ENCODE data around the gene COMT. TPM values are rescaled to one million over a fixed set of nuclear protein-coding genes. Genes with fewer than 3 reads are reported as not detected.

COMT gene
- total RNA-seq, 1 experiment from 2014 or later: 196 TPM

DNA sequence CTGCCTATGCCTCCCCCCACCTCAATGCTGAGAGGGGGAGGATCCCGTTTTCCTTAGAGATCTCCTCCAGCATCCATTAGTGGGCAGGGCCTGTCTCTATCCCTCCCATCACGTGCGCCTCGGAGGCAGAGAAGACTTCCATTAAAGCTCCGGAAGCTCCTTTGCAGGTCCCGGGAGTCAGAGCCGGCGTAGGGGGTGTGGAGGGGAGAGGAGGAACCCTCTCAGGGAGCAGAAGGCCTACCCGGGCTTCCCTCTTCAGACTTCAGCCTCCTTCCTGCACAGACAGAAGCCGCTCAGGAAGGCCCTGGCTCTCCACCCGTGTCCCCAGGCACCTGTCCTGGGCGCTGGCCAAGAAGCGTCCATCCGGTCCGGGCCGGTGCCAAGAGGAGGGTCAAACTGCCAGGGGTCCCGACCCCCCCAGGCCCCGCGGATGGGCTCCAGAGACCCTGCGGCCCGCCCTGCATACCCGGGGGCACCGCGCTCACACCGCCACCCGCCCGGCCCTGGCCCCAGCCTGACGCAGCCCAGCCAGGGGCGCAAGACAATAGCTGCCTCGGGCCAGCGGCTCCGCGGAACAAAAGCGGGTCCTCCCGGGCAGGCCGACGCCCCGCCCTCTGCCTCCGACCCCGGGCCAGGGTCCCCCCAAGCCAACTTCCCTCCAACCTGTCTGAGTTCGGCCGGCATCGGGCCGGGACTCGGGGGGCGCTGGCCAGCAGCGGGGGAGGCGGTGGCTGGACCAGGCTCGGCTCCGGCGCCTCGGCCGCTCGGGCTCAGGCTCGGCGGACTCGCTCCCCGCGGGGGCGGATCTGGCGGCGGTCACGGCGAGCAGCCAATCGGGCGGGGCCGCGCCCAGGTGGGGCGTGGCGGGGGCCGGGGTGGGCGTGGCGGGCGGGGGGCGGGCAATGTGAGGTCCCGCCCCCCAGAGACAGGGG lies 45.1 kb downstream of the COMT start:
- peak; percentile 69 for DNase-seq (ENCODE audit: unreplicated experiment)
- no peaks in the 10 kb centered on the region for H3K27me3 Mint-ChIP-seq (ENCODE audit: insufficient read depth, unreplicated experiment)
- no peak overlapping the region for H3K27ac Mint-ChIP-seq (ENCODE audit: low read depth, unreplicated experiment)
- no peaks in the 10 kb centered on the region for H3K9me3 Mint-ChIP-seq (ENCODE audit: unreplicated experiment)
- TF ChIP-seq, protein P1, sequence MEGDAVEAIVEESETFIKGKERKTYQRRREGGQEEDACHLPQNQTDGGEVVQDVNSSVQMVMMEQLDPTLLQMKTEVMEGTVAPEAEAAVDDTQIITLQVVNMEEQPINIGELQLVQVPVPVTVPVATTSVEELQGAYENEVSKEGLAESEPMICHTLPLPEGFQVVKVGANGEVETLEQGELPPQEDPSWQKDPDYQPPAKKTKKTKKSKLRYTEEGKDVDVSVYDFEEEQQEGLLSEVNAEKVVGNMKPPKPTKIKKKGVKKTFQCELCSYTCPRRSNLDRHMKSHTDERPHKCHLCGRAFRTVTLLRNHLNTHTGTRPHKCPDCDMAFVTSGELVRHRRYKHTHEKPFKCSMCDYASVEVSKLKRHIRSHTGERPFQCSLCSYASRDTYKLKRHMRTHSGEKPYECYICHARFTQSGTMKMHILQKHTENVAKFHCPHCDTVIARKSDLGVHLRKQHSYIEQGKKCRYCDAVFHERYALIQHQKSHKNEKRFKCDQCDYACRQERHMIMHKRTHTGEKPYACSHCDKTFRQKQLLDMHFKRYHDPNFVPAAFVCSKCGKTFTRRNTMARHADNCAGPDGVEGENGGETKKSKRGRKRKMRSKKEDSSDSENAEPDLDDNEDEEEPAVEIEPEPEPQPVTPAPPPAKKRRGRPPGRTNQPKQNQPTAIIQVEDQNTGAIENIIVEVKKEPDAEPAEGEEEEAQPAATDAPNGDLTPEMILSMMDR (IDR thresholded peaks at IDR 0.05; ENCODE audit: unreplicated experiment): no peak
- TSS peak; percentile 43 for BruUV-seq (replicated peaks)
- ChIA-PET CTCF (no interaction called here), POLR2A (interaction anchor here (0.7 to 1.2 kb wide), 3 partner anchors 29 to 93 kb away, joined by 3 to 9 read pairs (median 4); partner anchors contain the start of gene TANGO2)
- peak overlapping the region; percentile 57 for H3K4me3 Mint-ChIP-seq (ENCODE audit: unreplicated experiment)
- H3K4me1 Mint-ChIP-seq (ENCODE audit: insufficient read depth, unreplicated experiment): peaks cover 10% of the 10 kb centered on the region
- no peaks in the 10 kb centered on the region for H3K36me3 Mint-ChIP-seq (ENCODE audit: insufficient read depth, unreplicated experiment)
- intact Hi-C loops (cut with micrococcal nuclease): no loop called here

DNA sequence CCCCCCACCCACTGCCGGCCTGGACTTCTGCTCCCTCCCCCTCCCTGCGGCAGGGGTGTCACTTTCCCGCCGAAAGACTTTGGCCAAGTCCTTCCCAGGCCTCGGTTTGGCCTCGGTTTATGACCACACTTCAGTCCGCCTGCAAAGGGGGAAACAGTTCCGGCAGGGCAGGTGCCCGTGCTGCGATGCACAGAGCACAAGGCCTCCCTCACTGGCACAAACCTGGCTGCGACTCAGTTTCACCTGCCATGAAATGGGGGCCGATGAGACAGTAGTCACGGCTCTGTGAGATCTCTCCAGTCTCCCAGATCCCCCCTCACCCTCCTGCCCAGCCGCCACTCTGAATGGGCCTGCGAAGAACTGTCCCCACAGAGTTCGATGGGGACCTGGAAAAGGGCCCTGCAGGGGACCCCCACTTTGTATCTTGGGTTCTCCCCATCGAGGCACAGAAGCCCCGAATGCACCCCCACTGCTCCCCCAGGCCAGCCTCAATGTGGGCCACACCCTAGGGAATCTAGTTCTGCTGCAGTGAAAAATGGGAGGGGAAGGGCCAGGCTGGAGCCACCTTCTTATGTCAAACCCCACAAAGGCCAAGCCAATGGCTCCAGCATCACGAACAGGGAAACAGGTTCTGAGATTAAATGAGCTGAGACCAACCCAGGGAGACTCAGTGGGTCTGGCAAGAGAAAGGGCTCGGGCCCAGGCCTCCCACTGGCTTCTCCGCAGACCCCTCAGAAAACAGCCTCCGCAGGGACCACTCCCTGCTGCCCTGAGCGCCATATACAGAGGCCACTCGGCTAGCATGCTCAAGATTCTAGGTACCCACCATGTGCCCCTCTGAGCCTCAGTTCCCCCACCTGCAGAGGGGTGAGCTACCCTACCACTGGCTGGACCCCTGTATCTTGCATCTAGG lies 46.1 kb downstream of the COMT start:
- POLR2A ChIA-PET: no interaction called here
- no peak overlapping the region for H3K4me3 Mint-ChIP-seq (ENCODE audit: unreplicated experiment)

DNA sequence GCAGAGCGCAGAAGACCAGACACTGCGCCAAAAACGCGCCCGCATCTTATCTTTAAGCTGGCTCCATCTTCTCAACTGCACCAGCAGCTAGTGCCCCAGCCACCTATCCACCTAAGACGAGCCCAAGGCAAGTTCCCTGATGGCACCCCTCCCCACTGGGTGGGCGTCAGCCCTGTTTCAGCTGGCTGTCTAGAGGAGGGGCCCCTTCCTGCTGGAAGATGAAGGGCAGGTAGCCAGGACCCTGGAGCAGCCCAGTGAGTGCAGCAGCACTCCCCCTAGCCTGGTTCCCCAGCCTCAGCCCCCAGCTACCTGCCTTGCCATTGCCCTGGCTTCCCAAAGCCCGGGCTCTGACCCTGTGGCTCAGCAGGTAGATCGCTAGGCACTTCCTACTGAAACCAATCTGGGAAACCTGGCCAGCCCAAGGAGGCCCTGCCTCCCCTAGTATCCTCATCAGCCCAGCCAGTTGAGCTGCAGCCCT lies 46.8 kb downstream of the COMT start:
- H3K4me3 Mint-ChIP-seq (ENCODE audit: unreplicated experiment): no peak overlapping the region
- intact Hi-C loops (cut with micrococcal nuclease): no loop called here
- no peaks in the 10 kb centered on the region for H3K36me3 Mint-ChIP-seq (ENCODE audit: insufficient read depth, unreplicated experiment)
- H3K4me1 Mint-ChIP-seq (ENCODE audit: insufficient read depth, unreplicated experiment): peaks cover 10% of the 10 kb centered on the region
- H3K9me3 Mint-ChIP-seq (ENCODE audit: unreplicated experiment): no peaks in the 10 kb centered on the region
- no TSS peak for BruUV-seq (replicated peaks)
- TF ChIP-seq, protein P1 (IDR thresholded peaks at IDR 0.05; ENCODE audit: unreplicated experiment): no peak
- H3K27ac Mint-ChIP-seq (ENCODE audit: low read depth, unreplicated experiment): no peak overlapping the region
- H3K27me3 Mint-ChIP-seq (ENCODE audit: insufficient read depth, unreplicated experiment): no peaks in the 10 kb centered on the region
- no peak for DNase-seq (ENCODE audit: unreplicated experiment)
- POLR2A ChIA-PET: no interaction called here
- CTCF ChIA-PET: interaction anchor here (0.8 to 1.1 kb wide), 2 partner anchors 11 to 18 kb away, joined by 3 to 4 read pairs; no protein-coding TSS in a partner anchor

More for the DNA sequence above, 46.1 kb downstream of the COMT start:
- intact Hi-C loops (cut with micrococcal nuclease): no loop called here
- no TSS peak for BruUV-seq (replicated peaks)
- DNase-seq (ENCODE audit: unreplicated experiment): no peak
- TF ChIP-seq, protein P1 (IDR thresholded peaks at IDR 0.05; ENCODE audit: unreplicated experiment): no peak
- no peaks in the 10 kb centered on the region for H3K9me3 Mint-ChIP-seq (ENCODE audit: unreplicated experiment)
- CTCF ChIA-PET: interaction anchor here (0.8 to 1.1 kb wide), 2 partner anchors 12 to 17 kb away, joined by 3 to 4 read pairs; no protein-coding TSS in a partner anchor
- H3K4me1 Mint-ChIP-seq (ENCODE audit: insufficient read depth, unreplicated experiment): peaks cover 10% of the 10 kb centered on the region
- no peaks in the 10 kb centered on the region for H3K36me3 Mint-ChIP-seq (ENCODE audit: insufficient read depth, unreplicated experiment)
- H3K27ac Mint-ChIP-seq (ENCODE audit: low read depth, unreplicated experiment): no peak overlapping the region
- H3K27me3 Mint-ChIP-seq (ENCODE audit: insufficient read depth, unreplicated experiment): no peaks in the 10 kb centered on the region

All from MCF 10A (cell line).